PC-9 (cell line): ENCODE measurements around the gene ZDHHC14. TPM values are rescaled to one million over a fixed set of nuclear protein-coding genes. Genes with fewer than 3 reads are reported as not detected.

Experiments
- BruUV-seq: library from RNA; stranded (reverse); fragments of 400-500 nt; replicated peaks from 2 replicates; lab custom pipeline; 2021; lab: Mats Ljungman, UMichigan
- CTCF ChIA-PET: fragments of 300-600 bp; sonication (Branson Sonifier 250); formaldehyde crosslinking; loops from one replicate; lab custom pipeline; 2022; ENCODE audit warnings: antibody characterized with exemption; lab: Charles Lee
- POLR2A ChIA-PET: fragments of 300-600 bp; sonication (Branson Sonifier 250); formaldehyde crosslinking; loops from one replicate; lab custom pipeline; 2022; ENCODE audit warnings: antibody characterized with exemption; ENCODE audit not compliant: unreplicated experiment; lab: Charles Lee
- DNase-seq, 2 experiments: peaks; one replicate each; pipeline versions ENCODE4 v3.0.0 to v3.0.0-alpha.2; 2015 to 2022; ENCODE audit warnings: mixed read lengths in 1 of 2
- H2AFZ ChIP-seq: fragments of 200-600 bp; sonication (generic); 2 replicates; pipeline ENCODE4 v1.8.1; 2017; ENCODE audit warnings: antibody characterized with exemption
- H3F3A ChIP-seq: fragments of 200-600 bp; sonication (generic); 2 replicates; pipeline ENCODE4 v1.8.1; 2017; ENCODE audit warnings: antibody characterized with exemption, mild to moderate bottlenecking, low read depth; ENCODE audit not compliant: insufficient read depth
- H3K27ac ChIP-seq: fragments of 200-600 bp; sonication (generic); 2 replicates; pipeline ENCODE4 v1.6.1; 2016; ENCODE audit warnings: mixed run types
- H3K27me3 ChIP-seq: fragments of 200-600 bp; sonication (generic); 2 replicates; pipeline ENCODE4 v1.6.1; 2016; ENCODE audit warnings: low read depth, mixed run types; ENCODE audit not compliant: insufficient read depth
- H3K36me3 ChIP-seq: fragments of 200-600 bp; sonication (generic); 2 replicates; pipeline ENCODE4 v1.6.1; 2016; ENCODE audit warnings: low read depth, mixed run types
- H3K4me1 ChIP-seq: fragments of 200-600 bp; sonication (generic); replicated peaks from 2 replicates; pipeline ENCODE4 v1.6.1; 2016; ENCODE audit warnings: mixed run types; ENCODE audit not compliant: insufficient read depth
- H3K4me2 ChIP-seq: fragments of 200-600 bp; sonication (generic); 2 replicates; pipeline ENCODE4 v1.6.1; 2017; ENCODE audit warnings: mixed run types
- H3K4me3 ChIP-seq: fragments of 200-600 bp; sonication (generic); 2 replicates; pipeline ENCODE4 v1.6.1; 2016; ENCODE audit warnings: mixed run types
- H3K79me2 ChIP-seq: fragments of 200-600 bp; sonication (generic); 2 replicates; pipeline ENCODE4 v1.6.1; 2017; ENCODE audit warnings: low read depth, mixed run types
- H3K9me2 ChIP-seq: fragments of 200-600 bp; sonication (generic); 2 replicates; pipeline ENCODE4 v1.8.1; 2017; ENCODE audit warnings: mild to moderate bottlenecking; ENCODE audit not compliant: insufficient read depth
- H3K9me3 ChIP-seq: fragments of 200-600 bp; sonication (generic); 2 replicates; pipeline ENCODE4 v1.8.1; 2016; ENCODE audit warnings: low read depth; ENCODE audit not compliant: insufficient read depth
- H4K20me1 ChIP-seq: fragments of 200-600 bp; sonication (generic); 2 replicates; pipeline ENCODE4 v1.8.1; 2017; ENCODE audit not compliant: insufficient read depth
- CTCF ChIP-seq: fragments of 200-600 bp; sonication (generic); conservative IDR thresholded peaks from 2 replicates; pipeline ENCODE4 v1.6.1; 2017; ENCODE audit warnings: mixed run types, antibody characterized with exemption, mild to moderate bottlenecking, moderate library complexity
- EZH2 ChIP-seq: fragments of 200-600 bp; sonication (generic); IDR thresholded peaks from 2 replicates; pipeline ENCODE4 v1.8.0; 2017; ENCODE audit warnings: antibody characterized with exemption, low read depth
- intact Hi-C: fragments of 100-400 bp; cut with micrococcal nuclease; formaldehyde crosslinking; loops from one replicate; pipeline ENCODE4 v1.10.0; 2022; ENCODE audit not compliant: unreplicated experiment
- total RNA-seq: library from RNA; stranded (reverse); gene quantifications from 2 replicates; pipeline ENCODE4 v1.2.3, GENCODE V29; 2021

ZDHHC14 gene
- total RNA-seq, 1 experiment from 2014 or later, result 5.6 TPM

GRCh38 chr6:157525918-157526425, 145.0 kb downstream of the ZDHHC14 start:
- H3K27me3 ChIP-seq, result no peaks in the 10 kb centered on the region
- intact Hi-C loops, result no loop called here

GRCh38 chr6:157527471-157527907, 146.5 kb downstream of the ZDHHC14 start:
- Histone ChIP-seq H3F3A (peaks cover 5% of the 10 kb centered on the region; the same call in 1 of the 2 replicates), H3K27me3 (no peaks in the 10 kb centered on the region), H2AFZ (no peak overlapping the region), H3K79me2 (peaks cover 5% of the 10 kb centered on the region; the same call in 1 of the 2 replicates), H3K36me3 (no peaks in the 10 kb centered on the region), H3K9me2 (no peaks in the 10 kb centered on the region), H4K20me1 (no peaks in the 10 kb centered on the region), H3K9me3 (no peaks in the 10 kb centered on the region), H3K4me2 (no peak overlapping the region), H3K4me1 (peaks cover 24% of the 10 kb centered on the region), H3K4me3 (no peak overlapping the region), H3K27ac (no peak overlapping the region)
- TF ChIP-seq CTCF, result no peak
- DNase-seq, result no peak
- POLR2A ChIA-PET, result no interaction called here
- BruUV-seq, result no TSS peak
- intact Hi-C loops, result no loop called here
- CTCF ChIA-PET, result no interaction called here

More at GRCh38 chr6:157525918-157526425, 145.0 kb downstream of the ZDHHC14 start:
- Histone ChIP-seq H3F3A (peaks cover 5% of the 10 kb centered on the region; the same call in 1 of the 2 replicates), H4K20me1 (no peaks in the 10 kb centered on the region), H3K9me2 (no peaks in the 10 kb centered on the region), H3K4me2 (no peak overlapping the region), H3K4me3 (no peak overlapping the region), H3K27ac (no peak overlapping the region), H3K36me3 (no peaks in the 10 kb centered on the region), H3K79me2 (peaks cover 5% of the 10 kb centered on the region; the same call in 1 of the 2 replicates), H2AFZ (no peak overlapping the region), H3K4me1 (peaks cover 19% of the 10 kb centered on the region), H3K9me3 (no peaks in the 10 kb centered on the region)
- POLR2A ChIA-PET, result no interaction called here
- no peak for TF ChIP-seq EZH2
- no peak for TF ChIP-seq CTCF
- CTCF ChIA-PET, result no interaction called here
- no TSS peak for BruUV-seq
- no peak for DNase-seq

GRCh38 chr6:157528931-157529653, 148.1 kb downstream of the ZDHHC14 start:
- no peaks in the 10 kb centered on the region for H3K27me3 ChIP-seq
- peak overlapping the region; percentile 64 for H3K4me2 ChIP-seq
- H4K20me1 ChIP-seq, result no peaks in the 10 kb centered on the region
- peaks cover 5% of the 10 kb centered on the region; the same call in 1 of the 2 replicates for H3F3A ChIP-seq
- H3K9me3 ChIP-seq, result no peaks in the 10 kb centered on the region
- H3K36me3 ChIP-seq, result no peaks in the 10 kb centered on the region
- H3K79me2 ChIP-seq, result peaks cover 5% of the 10 kb centered on the region; the same call in 1 of the 2 replicates
- peak; percentile 12 to 83 for DNase-seq
- H3K9me2 ChIP-seq, result no peaks in the 10 kb centered on the region
- peaks cover 28% of the 10 kb centered on the region for H3K4me1 ChIP-seq
- ChIA-PET POLR2A (no interaction called here), CTCF (no interaction called here)
- BruUV-seq, result no TSS peak
- intact Hi-C loops, result no loop called here
- peak overlapping the region; percentile 55 for H3K27ac ChIP-seq
- no peak overlapping the region for H3K4me3 ChIP-seq
- TF ChIP-seq EZH2, result no peak
- TF ChIP-seq CTCF, result no peak
- no peak overlapping the region for H2AFZ ChIP-seq
